ENCODE data around the gene IL2RG.

Gene IL2RG

DNA sequence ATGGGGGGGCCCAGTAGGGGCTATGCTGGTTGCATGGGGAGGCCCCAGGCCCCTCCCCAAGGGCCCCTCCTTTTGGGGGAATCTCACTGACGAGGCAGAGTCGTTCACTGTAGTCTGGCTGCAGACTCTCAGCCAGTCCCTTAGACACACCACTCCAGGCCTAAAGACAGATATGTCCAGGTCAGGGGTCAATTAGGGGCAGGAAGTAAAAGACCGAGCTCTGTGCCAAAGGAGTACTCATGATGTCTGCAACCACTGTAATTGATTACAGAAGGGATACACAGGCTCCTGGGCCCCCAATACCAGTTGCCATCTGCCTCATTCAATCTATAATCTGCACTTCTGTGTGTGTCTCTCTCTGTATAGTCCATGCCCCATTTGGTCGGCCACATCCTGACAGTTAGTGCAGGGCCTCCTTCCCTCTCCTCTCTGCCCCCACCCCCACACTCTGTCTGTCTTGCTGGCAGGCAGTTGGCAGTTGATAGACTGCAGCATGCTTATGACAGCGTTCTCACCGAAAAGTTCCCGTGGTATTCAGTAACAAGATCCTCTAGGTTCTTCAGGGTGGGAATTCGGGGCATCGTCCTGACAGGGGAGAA is 3.5 kb downstream of the IL2RG start:
- no peak for DNase-seq

GRCh38 chrX:71107245-71107644 is 4.1 kb downstream of the IL2RG start:
- DNase-seq, result no peak

DNA sequence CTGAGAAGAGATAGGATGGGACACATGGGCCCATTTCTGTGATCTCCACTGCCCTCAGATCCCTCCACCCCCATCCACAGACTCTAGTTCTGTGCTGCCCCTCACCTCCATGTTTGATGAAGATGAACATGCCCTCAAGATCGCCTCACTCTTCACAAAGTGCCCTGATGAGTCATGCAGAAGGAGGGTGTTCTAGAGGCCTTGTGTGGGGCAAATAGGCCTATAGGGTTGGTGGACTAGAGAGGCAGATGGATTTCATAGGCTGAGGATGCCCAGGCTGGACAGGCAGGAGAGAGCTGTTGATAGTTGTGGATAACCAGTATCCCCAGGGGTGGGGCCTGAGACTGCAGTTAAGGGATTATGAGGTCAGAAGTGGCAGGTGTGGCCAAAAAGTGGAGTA is 5.0 kb downstream of the IL2RG start, which contains the start of gene CXorf65:
CXorf65 (minus strand) TSS at position 314 of the 400 bp plus-strand sequence; CDS start at position 130, 184 bp downstream.
- no peak for DNase-seq

DNA sequence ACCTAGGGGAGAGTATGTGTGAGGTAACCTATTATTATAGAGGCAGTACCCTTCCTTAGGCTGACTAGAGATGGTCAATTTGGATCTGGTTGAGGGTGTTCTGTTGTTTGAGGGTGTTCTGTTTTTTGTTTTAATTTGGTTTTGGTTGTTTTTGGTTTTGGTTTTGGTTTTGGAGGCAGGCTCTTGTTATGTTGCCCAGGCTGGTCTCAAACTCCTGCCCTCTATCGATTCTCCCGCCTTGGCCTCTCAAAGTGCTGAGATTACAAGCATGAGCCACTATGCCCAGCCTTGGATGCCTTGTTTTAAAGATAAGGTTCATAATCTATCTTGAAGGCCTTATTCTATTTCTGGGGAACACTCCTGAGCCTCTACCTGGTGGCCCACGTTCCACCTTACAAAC is 5.7 kb downstream of the IL2RG start:
- DNase-seq, result no peak

DNA sequence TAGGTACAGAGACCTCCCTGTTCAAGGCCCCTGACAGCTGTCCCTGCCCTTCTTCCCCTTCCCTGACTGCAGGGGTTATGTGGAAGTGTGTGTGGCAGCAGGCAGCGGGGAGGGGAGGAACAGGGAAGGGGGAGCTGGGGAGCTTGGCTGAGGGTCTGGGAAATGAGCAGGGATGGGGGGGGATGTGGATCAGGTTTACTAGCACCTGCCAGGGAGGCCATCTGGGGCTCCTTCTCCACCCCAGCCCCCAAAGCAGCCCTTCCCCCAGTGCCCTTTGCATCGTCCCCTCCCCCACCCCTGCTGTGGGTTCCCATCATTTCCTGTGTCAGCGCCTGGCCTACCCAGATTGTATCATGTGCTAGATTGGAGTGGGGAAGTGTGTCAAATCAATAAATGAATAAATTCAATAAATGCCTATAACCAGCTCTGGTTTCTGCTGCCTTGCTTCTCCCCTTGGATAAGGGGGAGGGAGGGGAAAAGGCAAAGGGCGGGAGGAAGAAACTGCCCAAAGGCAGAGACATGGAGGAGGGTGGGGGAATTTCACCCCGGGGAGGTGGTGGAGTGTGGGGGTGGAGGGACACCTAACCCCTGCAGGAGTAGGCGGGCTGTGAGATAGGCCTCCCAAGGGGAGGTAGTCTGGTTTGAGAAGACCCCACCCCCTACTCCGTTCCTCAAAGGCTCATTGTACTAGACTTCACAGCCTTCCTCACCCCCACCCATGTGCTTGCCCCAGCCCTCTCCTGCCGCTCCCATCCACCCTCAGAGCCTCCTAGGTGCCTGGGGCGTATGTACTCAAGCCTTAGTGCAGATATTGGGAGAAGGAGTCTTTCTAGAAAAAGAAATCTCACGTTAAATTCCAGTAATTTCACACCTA is 8.0 kb downstream of the IL2RG start:
- peak; percentile 67 for DNase-seq

DNA sequence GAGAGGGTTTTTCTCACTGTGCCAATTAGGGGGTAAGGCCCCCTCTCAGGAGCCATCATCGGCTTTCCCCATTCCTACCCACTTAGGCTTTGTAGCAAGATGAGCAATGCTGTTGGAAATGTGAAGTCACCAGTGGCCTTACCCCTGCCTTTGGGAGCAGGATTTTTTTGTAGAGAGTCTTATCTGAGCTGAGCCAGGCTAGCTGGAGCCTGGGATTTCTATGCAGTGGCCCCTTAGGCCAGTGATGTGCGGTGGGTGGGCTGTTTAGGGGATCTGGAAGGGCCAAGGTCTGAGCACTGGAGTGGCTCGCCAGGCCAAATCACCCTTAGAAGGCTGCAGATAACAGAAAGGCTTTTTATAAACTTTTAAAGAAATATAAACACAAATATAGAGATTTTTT is 9.1 kb downstream of the IL2RG start:
- DNase-seq, result no peak

DNA sequence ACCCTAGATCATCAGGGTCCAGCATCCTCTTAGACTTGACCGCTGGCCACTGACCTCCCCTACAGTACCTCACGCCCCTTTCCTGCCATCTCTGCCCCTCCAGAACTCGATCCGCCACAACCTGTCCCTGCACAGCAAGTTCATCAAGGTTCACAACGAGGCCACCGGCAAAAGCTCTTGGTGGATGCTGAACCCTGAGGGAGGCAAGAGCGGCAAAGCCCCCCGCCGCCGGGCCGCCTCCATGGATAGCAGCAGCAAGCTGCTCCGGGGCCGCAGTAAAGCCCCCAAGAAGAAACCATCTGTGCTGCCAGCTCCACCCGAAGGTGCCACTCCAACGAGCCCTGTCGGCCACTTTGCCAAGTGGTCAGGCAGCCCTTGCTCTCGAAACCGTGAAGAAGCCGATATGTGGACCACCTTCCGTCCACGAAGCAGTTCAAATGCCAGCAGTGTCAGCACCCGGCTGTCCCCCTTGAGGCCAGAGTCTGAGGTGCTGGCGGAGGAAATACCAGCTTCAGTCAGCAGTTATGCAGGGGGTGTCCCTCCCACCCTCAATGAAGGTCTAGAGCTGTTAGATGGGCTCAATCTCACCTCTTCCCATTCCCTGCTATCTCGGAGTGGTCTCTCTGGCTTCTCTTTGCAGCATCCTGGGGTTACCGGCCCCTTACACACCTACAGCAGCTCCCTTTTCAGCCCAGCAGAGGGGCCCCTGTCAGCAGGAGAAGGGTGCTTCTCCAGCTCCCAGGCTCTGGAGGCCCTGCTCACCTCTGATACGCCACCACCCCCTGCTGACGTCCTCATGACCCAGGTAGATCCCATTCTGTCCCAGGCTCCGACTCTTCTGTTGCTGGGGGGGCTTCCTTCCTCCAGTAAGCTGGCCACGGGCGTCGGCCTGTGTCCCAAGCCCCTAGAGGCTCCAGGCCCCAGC is 10.5 kb downstream of the IL2RG start:
- DNase-seq, result no peak

- no peak for DNase-seq
These were observed 11.6 kb downstream of the IL2RG start for GRCh38 chrX:71099736-71100135.

GRCh38 chrX:71098951-71099506 is 12.3 kb downstream of the IL2RG start:
- DNase-seq, result no peak

DNA sequence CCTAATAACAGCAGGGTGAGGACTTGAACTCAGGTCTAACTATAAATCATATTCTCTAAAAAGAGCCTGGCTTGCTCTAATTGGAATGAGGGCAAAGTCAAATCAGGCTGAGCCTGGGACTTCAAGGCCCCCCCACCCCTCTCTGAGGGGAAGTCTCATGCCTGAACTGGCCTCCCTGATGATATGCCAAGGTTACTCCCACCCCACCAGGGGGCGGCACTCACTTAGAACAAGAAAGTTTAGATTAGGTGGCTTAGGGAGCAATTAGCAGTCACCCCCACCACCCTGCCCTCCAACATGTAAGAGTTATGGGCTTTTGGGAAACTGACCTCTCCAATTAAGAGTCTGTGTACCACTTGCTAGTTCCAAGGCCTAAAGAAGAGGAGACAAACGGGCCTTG is 13.1 kb downstream of the IL2RG start:
- peak; percentile 43 for DNase-seq

GRCh38 chrX:71096760-71097032 is 14.7 kb downstream of the IL2RG start:
- DNase-seq, result no peak

GRCh38 chrX:71095981-71096759 is 15.2 kb downstream of the IL2RG start:
- no peak for DNase-seq

GRCh38 chrX:71095555-71095980 is 15.8 kb downstream of the IL2RG start, which contains the start of gene FOXO4:
FOXO4 (plus strand) TSS chrX:71095851; CDS start chrX:71096529, 678 bp downstream.
- peak; percentile 93 for DNase-seq

GRCh38 chrX:71095033-71095432 is 16.3 kb downstream of the IL2RG start:
- DNase-seq, result no peak

GRCh38 chrX:71091263-71091662 is 20.1 kb downstream of the IL2RG start:
- DNase-seq, result no peak

DNA sequence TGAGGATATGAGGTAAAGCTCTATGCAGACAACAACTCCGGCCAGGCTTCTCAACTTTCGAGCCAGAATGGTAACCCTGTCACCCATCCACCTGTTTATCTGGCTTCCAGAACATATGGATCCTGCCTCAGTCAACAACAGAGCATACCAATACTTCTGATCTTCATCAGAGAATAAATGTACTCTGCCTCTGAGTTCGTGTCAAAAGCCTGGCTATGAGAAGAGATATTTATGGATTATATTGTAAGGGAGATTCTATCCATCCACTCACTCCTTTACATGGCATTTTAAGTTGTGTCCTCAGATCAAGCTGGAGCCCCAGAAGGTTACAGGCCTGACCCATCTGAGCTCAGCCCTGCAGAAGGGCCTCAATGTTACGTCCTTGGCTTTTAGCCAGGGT is 25.5 kb downstream of the IL2RG start:
- DNase-seq, result no peak

DNA sequence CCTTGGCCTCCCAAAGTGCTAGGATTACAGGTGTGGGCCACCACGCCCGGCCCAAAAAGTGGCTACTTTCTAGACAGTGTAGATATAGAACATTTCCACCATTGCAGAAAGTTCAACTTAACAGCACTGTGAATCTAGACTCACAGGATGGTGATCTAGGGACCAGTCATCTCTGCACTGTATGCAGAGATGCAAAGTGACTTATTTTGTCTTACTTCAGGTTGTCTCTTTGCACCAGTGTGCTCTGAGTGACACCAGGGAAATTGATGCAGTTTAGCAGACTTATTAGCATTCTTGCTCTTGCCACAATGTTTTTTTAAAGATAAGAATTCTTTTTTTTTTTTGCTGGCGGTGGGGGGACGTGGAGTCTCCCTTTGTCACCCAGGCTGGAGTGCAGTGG is 28.6 kb downstream of the IL2RG start:
- no peak for DNase-seq

GRCh38 chrX:71082124-71082647 is 29.2 kb downstream of the IL2RG start:
- no peak for DNase-seq

DNA sequence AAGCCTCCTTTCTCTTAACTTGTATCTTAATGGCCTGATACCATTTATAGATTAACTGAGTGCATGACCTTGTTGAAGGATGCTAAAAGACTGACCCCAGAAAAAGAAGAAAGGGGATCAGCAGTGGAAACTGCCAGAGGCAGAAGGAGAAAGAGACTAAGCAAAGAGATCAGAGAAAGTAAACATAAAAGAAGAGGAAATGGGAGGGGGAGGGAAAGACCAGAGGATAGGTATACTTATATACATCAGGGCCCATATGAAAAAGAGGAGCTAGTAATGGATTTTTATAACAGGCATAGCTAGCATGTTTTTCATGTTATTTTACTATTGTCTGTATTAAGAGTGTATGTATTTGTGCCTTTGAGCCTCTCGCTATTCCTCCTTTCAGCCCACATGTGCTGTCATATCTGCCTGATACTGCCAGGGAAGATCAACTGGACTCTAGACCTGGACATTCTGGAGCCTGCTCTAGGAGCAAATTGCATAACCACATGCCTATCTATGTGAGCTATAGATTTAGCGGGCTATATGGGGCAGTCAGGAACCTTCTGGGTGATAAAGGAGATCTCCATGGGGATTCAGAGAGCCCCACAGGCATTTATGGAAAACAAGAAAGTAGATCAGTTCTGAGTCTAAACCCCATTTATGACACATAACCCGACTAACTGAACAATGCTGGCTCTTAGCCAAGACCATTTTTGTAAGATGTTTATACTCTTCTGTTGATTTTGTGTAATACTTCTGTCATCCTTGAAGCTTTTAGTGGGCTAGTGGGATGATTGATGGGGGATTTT is 29.9 kb downstream of the IL2RG start:
- DNase-seq, result no peak

DNA sequence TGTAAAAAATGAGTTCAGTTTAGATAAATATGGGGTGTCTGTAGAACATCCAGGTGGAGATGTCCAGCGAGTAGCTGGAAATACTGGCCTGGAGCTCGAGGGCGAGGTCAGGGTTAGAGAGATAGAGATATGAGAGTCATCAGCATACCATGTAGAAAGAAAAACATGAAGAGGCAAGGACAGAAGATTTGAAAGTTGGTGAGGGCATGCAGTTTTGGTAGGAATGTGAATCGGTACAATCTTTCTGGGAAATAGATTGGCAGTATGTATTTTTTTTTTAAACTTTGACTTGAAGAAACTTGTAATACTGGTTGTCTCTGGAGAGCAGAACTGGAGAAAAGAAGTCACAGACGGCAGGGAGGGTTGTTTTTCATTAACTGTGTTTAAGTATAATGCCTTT is 40.8 kb downstream of the IL2RG start:
- no peak for DNase-seq
